Activated naive CD8-positive, alpha-beta T cell treated with anti-CD3 and anti-CD28 coated beads, Interleukin-2, amount 50 U/mL, for 16 hours (primary cell): Measurements from ENCODE around the gene TMEM97.

Experiments
- DNase-seq: peaks from one replicate; pipeline ENCODE4 v3.0.0-alpha.2; 2020; ENCODE audit warnings: low read depth, low spot score

Gene TMEM97

GRCh38 chr17:28317099-28317965 is 1.7 kb upstream of the TMEM97 start:
- no peak for DNase-seq

GRCh38 chr17:28317966-28318758 is 838 bp upstream of the TMEM97 start:
- no peak for DNase-seq

GRCh38 chr17:28319598-28319935 is 567 bp downstream of the TMEM97 start:
- no peak for DNase-seq

GRCh38 chr17:28320215-28321061 is 1.4 kb downstream of the TMEM97 start:
- DNase-seq: no peak

GRCh38 chr17:28324267-28324745 is 5.3 kb downstream of the TMEM97 start:
- DNase-seq: no peak

- no peak for DNase-seq
These were observed 5.8 kb downstream of the TMEM97 start for GRCh38 chr17:28324781-28325180.

GRCh38 chr17:28325211-28325610 is 6.2 kb downstream of the TMEM97 start:
- DNase-seq: no peak

GRCh38 chr17:28326114-28326513 is 7.1 kb downstream of the TMEM97 start:
- no peak for DNase-seq

GRCh38 chr17:28327031-28327607 is 8.1 kb downstream of the TMEM97 start:
- DNase-seq: no peak

- DNase-seq: no peak
These were observed 8.7 kb downstream of the TMEM97 start for GRCh38 chr17:28327709-28328108.

GRCh38 chr17:28328325-28328724 is 9.3 kb downstream of the TMEM97 start:
- no peak for DNase-seq

- no peak for DNase-seq
These were observed 11.7 kb downstream of the TMEM97 start for GRCh38 chr17:28330671-28331070.

GRCh38 chr17:28331891-28332420 is 13.0 kb downstream of the TMEM97 start:
- no peak for DNase-seq

- DNase-seq: no peak
These were observed 14.2 kb downstream of the TMEM97 start for GRCh38 chr17:28333083-28333746.

- DNase-seq: no peak
These were observed 15.2 kb downstream of the TMEM97 start for GRCh38 chr17:28334171-28334570.

GRCh38 chr17:28334666-28335200 is 15.7 kb downstream of the TMEM97 start:
- no peak for DNase-seq

GRCh38 chr17:28335201-28335958 is 16.4 kb downstream of the TMEM97 start, which contains the start of the genes IFT20 and TNFAIP1:
IFT20 (minus strand) TSS chr17:28335472; CDS start chr17:28331985, 3,487 bp downstream.
TNFAIP1 (plus strand) TSS chr17:28335761; CDS start chr17:28339522, 3,761 bp downstream.
- DNase-seq: peak; percentile 95

GRCh38 chr17:28335959-28336871 is 17.2 kb downstream of the TMEM97 start:
- DNase-seq: no peak
